ENCODE data around the gene SLC38A11.

Gene SLC38A11

DNA sequence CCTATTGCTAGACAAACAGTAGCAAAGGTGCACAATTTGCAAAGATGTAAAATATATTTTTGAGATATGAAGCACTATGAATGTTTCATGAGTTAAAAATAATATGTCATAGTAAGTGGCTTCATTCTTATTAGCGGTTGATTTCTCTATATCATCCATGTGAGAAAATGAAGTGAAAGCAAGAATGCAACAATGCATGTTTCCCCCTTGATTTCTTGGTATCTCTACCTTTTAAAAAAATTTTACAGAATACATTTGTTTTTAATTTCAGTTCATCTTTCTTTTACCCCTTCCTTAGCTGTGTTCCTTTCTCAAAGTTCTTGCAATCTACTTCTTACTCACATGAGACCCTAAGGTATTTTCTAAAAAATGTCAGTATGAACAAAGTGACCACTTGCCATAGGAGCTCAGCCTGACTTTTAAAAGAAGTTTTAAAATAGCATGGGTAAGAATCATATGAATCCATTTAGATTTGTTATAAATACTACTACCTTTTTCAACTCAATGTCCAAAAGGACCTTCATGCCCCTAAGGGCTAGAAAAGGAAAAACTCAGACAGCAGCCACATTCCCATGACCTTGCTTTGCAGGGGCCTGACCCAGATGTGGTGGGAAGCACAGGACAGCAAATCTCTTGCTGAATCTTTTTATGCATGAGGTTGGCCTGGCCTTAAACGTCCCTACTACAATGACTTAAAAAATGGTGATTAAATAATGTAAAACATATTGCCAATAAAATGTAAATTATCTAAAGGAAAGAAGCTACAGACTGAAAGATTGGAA lies 14.8 kb upstream of the SLC38A11 start:
- no peak for ATAC-seq

GRCh38 chr2:164967781-164968228 lies 12.5 kb upstream of the SLC38A11 start:
- ATAC-seq: no peak
- DNase-seq: no peak

More for the DNA sequence above, 14.8 kb upstream of the SLC38A11 start:
- DNase-seq: no peak

DNA sequence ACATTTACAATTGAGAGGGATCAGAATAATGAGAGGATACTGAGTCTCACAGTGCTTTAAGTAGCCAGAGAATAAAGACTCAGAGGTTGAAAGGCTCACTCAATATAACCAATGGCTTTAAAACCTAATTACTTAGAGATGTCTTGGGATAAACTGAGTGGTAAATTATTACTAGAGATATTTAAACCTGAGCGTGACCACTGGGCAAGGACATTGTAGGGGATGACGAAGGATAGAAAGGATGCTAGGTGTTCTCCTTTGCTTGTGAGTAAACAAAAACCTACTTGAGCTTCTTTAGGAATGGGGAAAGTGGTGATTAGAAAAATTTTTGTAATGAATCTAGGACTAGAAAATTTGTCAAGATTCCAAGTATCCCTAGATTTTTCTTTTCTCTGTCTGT lies 12.0 kb upstream of the SLC38A11 start:
- DNase-seq (no peak), ATAC-seq (no peak)

GRCh38 chr2:164964700-164965099 lies 9.4 kb upstream of the SLC38A11 start:
- ATAC-seq: no peak
- no peak for DNase-seq

GRCh38 chr2:164960159-164960558 lies 4.8 kb upstream of the SLC38A11 start:
- no peak for DNase-seq
- no peak for ATAC-seq

GRCh38 chr2:164954186-164954585 lies 1.1 kb downstream of the SLC38A11 start:
- peak; percentile 75 for ATAC-seq

DNA sequence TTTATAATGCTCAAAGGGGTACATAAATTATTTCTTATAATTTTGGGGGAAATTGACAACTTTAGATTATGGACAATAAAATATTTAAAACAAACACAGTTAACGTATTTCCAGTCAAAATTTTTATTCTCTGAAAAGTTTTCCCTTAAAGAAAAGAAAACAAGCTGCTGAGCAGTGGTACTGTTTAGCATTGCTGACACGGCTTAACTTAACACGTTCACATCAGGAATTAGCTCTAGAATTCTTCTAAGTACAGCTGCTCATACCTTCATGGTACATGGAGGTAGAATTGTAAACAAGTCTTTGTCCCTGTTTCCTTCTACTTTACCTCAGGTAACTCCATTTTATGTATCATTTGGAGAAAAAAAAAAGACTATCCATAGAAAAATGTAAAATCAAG lies 2.0 kb downstream of the SLC38A11 start:
- DNase-seq (no peak), ATAC-seq (no peak)

More at GRCh38 chr2:164954186-164954585, 1.1 kb downstream of the SLC38A11 start:
- DNase-seq: no peak

- DNase-seq (no peak), ATAC-seq (no peak)
Measured at GRCh38 chr2:164952057-164952702, 3.1 kb downstream of the SLC38A11 start.

- no peak for DNase-seq
- ATAC-seq: no peak
Measured at GRCh38 chr2:164948540-164948939, 6.8 kb downstream of the SLC38A11 start.

DNA sequence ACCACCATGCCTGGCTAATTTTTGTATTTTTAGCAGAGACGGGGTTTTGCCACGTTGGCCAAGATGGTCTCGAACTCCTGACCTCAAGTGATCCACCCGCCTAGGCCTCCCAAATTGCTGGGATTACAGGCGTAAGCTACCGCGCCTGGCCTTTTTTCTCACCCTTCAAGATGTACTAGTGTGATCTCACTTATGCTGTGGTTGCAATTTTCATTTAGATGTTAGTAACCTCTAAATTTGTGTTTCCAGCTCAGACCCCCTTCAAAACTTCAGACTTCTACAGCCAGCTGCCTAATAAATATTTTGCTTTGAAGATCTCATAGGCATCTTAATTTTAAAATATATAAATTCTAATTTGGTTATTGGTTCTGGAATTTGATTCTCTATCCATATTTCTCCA lies 8.0 kb downstream of the SLC38A11 start:
- ATAC-seq (no peak), DNase-seq (no peak)

GRCh38 chr2:164943289-164943688 lies 12.0 kb downstream of the SLC38A11 start:
- DNase-seq (no peak), ATAC-seq (no peak)

GRCh38 chr2:164937864-164938401 lies 17.4 kb downstream of the SLC38A11 start:
- no peak for ATAC-seq
- no peak for DNase-seq

- DNase-seq: no peak
- ATAC-seq: no peak
Measured at GRCh38 chr2:164935118-164936101, 19.9 kb downstream of the SLC38A11 start.

DNA sequence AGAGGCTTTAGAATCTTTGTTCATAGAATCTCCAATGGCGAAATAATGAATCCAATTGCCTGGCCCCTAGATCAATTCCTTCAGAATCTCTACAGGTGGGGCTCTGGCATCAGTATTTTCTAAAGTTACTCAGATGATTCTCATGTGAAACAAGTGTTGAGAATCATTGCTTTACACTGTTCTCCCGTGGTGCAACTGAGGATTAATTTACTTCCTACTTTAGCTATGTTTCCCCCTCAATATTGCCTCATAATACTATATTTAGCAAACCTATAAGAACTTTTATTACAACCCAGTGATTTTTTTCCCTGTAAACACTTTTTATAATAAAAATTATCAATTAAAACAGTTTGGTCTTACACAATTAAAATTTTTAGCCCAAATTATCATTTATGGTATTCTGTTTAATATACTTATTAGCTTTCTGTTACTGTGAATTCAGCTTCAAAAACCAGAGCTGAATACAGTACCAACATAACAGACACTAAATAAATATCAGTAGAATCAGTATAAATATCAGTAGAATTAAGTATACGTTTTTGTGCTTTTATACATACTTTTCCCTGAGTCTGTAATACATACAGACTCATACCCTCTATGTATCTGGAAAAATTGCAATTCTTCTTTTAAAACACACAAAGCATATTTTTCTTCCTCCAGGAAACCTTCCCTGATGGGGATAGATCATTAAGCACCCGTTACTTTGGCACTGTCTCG lies 20.8 kb downstream of the SLC38A11 start:
- ATAC-seq: no peak
- DNase-seq: no peak

DNA sequence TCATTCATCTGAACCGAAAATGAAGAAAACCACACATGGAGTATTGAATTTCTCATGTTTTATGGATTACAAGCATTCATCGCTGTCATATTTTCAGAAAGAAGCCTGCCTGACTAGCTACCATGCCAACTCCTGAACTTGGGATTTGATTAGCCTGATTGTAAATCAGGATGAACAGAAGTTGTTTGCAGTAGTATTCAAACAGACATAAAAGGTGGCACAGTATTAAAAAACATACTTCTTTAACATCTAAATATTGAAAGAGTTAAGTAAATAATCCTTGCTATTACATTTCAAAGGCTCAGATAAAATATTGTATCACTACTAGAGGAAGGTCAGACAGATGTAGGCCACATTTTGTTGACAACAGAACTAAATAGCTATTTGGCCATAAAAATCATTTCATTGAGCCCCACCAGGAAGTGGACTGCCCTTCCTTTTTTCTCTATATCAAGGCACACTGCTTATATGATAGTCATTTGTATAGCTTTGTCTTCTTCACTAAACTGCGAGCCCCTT lies 21.6 kb downstream of the SLC38A11 start:
- no peak for ATAC-seq
- no peak for DNase-seq

DNA sequence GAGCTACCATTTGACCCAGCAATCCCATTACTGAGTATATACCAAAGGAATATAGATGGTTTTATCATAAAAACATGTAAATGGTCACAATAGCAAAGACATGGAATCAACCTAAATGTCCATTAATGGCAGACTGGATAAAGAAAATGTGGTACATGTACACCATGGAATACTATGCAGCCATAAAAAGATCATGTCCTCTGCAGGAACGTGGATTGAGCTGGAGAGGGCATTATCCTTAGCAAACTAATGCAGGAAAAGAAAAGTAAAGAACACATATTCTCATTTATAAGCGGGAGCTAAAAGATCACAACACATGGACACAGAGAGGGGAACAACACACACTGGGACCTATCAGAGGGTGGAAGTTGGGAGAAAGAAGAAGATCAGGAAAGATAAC lies 22.9 kb downstream of the SLC38A11 start:
- DNase-seq: no peak
- no peak for ATAC-seq

- DNase-seq (no peak), ATAC-seq (no peak)
Measured at GRCh38 chr2:164928101-164928673, 27.1 kb downstream of the SLC38A11 start.

DNA sequence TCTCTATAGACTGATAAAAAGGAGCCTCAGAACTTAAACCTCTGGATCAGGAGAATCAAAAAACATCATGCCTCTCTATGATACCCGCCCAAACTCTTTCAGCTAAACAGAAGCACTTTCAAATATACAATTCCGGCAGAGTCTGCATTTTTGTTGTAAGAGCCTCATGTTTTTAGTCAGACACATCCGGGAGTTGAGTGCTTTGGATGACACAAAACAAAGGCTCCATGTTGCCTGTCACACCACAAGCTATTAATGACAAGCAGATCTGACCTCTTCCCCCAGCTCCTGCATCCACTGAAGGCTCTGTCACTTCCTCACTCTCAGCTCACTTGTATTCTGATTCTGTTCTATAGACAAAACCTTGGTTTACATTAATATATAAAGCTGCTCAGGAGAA lies 33.2 kb downstream of the SLC38A11 start:
- no peak for DNase-seq
- ATAC-seq: no peak

DNA sequence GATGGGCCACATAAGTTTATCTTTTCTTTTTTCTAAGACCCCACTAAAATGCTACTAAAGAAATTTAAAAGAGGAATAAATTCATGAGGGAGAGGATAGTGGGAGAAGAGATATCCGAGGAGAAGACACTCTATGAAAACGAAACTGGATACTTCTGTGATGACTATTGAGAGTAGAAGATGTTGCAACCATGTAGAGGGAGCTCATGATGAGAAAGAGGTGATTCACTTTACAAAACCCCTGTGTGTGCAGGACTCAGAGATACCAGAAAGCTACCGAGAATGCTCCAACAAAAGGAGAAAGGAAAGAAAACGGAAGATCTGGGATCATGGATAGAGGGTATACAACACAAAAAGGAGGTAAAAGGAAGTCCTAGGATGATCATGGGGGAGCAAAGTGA lies 34.9 kb downstream of the SLC38A11 start:
- DNase-seq (no peak), ATAC-seq (no peak)

DNA sequence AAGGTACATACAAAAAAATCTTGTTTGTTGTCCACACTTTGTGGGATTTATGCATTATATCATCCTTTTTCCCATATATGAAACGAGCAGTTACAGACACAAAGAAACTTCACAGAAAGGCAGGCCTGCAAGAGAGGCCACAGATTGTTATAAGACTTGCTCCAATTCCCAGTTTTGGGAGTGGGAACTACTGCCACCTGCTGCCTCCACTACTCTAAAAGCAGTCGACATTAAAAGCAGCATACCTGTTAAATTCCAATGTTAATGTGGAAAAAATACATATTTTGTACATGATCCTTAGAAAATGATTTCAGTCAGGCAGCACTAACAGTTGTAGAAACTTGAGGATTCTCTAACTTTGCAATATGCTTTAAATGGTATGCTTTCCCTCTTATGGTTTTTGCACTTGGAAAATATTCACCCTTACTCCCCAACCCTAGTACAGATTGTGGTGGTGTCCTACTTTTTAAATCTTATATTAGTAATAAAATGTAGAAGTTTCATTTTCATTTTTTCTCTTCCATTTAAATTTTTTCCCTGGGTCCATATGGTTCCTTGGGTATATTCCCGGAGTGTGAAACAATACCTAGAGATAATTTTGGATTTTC lies 37.9 kb downstream of the SLC38A11 start:
- no peak for DNase-seq
- no peak for ATAC-seq

- ATAC-seq (no peak), DNase-seq (no peak)
Measured at GRCh38 chr2:164915566-164915965, 39.8 kb downstream of the SLC38A11 start.

Data from stimulated activated naive CD8-positive, alpha-beta T cell treated with anti-CD3 and anti-CD28 coated beads, Interleukin-15, Interleukin-2, amounts not matched to agents 100 U/mL and 50 U/mL, for 24 hours (primary cell).